COLO668 (cell line): ENCODE data around the gene ZIK1.

Experiments used
- DNase-seq: peaks from one replicate; lab custom pipeline; 2025; ENCODE audit not compliant: unreplicated experiment; lab: John Stamatoyannopoulos, UW

ZIK1 gene

DNA sequence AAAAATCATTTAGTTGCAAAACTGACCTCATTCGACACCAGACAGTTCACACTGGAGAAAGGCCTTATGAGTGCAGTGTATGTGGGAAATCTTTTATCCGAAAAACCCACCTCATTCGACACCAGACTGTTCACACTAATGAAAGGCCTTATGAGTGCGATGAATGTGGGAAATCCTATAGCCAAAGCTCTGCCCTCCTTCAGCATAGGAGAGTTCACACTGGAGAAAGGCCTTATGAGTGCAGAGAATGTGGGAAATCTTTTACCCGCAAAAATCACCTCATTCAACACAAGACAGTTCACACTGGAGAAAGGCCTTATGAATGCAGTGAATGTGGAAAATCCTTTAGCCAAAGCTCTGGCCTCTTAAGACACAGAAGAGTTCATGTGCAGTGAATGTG, 23.0 kb downstream of the ZIK1 start:
- no peak for DNase-seq

- no peak for DNase-seq
Measured at GRCh38 chr19:57611113-57611512, 27.2 kb downstream of the ZIK1 start.

GRCh38 chr19:57613941-57614743, 30.2 kb downstream of the ZIK1 start, which contains the start of gene ZNF134:
Gene ZNF134 (plus strand): TSS chr19:57614242. CDS start chr19:57619469, 5,227 bp downstream.
- peak; percentile 93 for DNase-seq

- no peak for DNase-seq
Measured at GRCh38 chr19:57615346-57615745, 31.4 kb downstream of the ZIK1 start.

DNA sequence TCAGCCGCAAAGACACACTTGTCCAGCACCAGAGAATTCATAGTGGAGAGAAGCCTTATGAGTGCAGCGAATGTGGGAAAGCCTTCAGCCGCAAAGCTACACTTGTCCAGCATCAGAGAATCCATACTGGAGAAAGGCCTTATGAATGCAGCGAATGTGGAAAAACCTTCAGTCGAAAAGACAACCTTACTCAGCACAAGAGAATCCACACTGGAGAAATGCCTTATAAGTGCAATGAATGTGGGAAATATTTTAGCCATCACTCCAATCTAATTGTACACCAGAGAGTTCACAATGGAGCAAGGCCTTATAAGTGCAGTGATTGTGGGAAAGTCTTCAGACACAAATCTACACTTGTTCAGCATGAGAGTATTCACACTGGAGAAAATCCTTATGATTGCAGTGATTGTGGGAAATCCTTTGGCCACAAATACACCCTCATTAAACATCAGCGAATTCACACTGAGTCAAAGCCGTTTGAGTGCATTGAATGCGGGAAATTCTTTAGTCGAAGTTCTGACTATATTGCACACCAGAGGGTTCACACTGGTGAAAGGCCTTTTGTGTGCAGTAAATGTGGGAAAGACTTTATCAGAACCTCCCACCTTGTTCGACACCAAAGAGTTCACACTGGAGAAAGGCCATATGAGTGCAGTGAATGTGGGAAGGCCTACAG, 36.9 kb downstream of the ZIK1 start:
- DNase-seq, result no peak

GRCh38 chr19:57623091-57623490, 39.1 kb downstream of the ZIK1 start:
- DNase-seq, result no peak

GRCh38 chr19:57632987-57633831, 49.3 kb downstream of the ZIK1 start, which contains the start of gene ZNF211:
Gene ZNF211 (plus strand): TSS chr19:57633168. CDS start chr19:57633347, 179 bp downstream.
- DNase-seq, result peak; percentile 96

GRCh38 chr19:57633832-57634131, 49.8 kb downstream of the ZIK1 start:
- DNase-seq, result no peak

GRCh38 chr19:57637379-57637778, 53.4 kb downstream of the ZIK1 start:
- no peak for DNase-seq

- DNase-seq, result no peak
Measured at GRCh38 chr19:57641715-57642234, 57.8 kb downstream of the ZIK1 start.

GRCh38 chr19:57642396-57643046, 58.6 kb downstream of the ZIK1 start:
- no peak for DNase-seq
